CD14-positive monocyte (primary cell): Measurements from ENCODE around the gene FOXN1. TPM values are rescaled to one million over a fixed set of nuclear protein-coding genes. Genes with fewer than 3 reads are reported as not detected.

Experiments used
- DNase-seq, 3 donors: peaks; one replicate each; pipeline ENCODE4 v3.0.0-alpha.2; 2011 to 2022
- H2AFZ ChIP-seq: 2 replicates; pipeline ENCODE4 v1.6.0; 2012; ENCODE audit warnings: mild to moderate bottlenecking, low read depth, low read length, inconsistent platforms; ENCODE audit not compliant: insufficient read depth, poor library complexity, severe bottlenecking
- H3K27ac ChIP-seq, 2 donors: 1 replicate in 1 of 2; 2 replicates in 1 of 2; pipeline ENCODE4 v1.5.1; 2012 to 2013; ENCODE audit warnings: low read length in 2 of 2, control low read depth in 1 of 2, inconsistent platforms in 1 of 2, low read depth in 1 of 2, mild to moderate bottlenecking in 1 of 2
- H3K27me3 ChIP-seq, 2 donors: one replicate each; pipeline versions ENCODE4 v1.6.0 to v1.6.1; 2011 to 2013; ENCODE audit warnings: low read length in 2 of 2; ENCODE audit not compliant: control insufficient read depth in 2 of 2, insufficient read depth in 2 of 2
- H3K36me3 ChIP-seq, 2 donors: replicated peaks in 1 of 2; 1 replicate in 1 of 2; 2 replicates in 1 of 2; pipeline versions ENCODE4 v1.5.1 to v1.6.1; 2012 to 2013; ENCODE audit warnings: low read length in 2 of 2, control low read depth in 1 of 2, inconsistent platforms in 1 of 2, mild to moderate bottlenecking in 1 of 2; ENCODE audit not compliant: insufficient read depth in 2 of 2, control insufficient read depth in 1 of 2
- H3K4me1 ChIP-seq, 2 donors: 1 replicate in 1 of 2; 2 replicates in 1 of 2; pipeline versions ENCODE4 v1.5.1 to v1.6.1; 2012 to 2013; ENCODE audit warnings: low read length in 2 of 2, control low read depth in 1 of 2, inconsistent platforms in 1 of 2, mild to moderate bottlenecking in 1 of 2, moderate library complexity in 1 of 2; ENCODE audit not compliant: insufficient read depth in 2 of 2, control insufficient read depth in 1 of 2
- H3K4me2 ChIP-seq: replicated peaks from 2 replicates; pipeline ENCODE3; 2012; ENCODE audit warnings: low read length, moderate library complexity, mild to moderate bottlenecking; ENCODE audit not compliant: poor library complexity, severe bottlenecking; ENCODE audit errors: extremely low read depth
- H3K4me3 ChIP-seq, 3 experiments: fragments of 200-600 bp in 1 of 3; sonication (generic) in 1 of 3; replicated peaks in 1 of 3; 1 replicate in 2 of 3; 2 replicates in 1 of 3; pipeline ENCODE4 v1.5.1; 2011 to 2013; ENCODE audit warnings: low read length in 3 of 3, mild to moderate bottlenecking in 3 of 3, control low read depth in 2 of 3, low read depth in 2 of 3, inconsistent platforms in 1 of 3, moderate library complexity in 1 of 3
- H3K79me2 ChIP-seq: 2 replicates; pipeline ENCODE4 v1.6.0; 2012; ENCODE audit warnings: mild to moderate bottlenecking, control low read depth, inconsistent platforms, low read length, moderate library complexity; ENCODE audit not compliant: insufficient read depth
- H3K9ac ChIP-seq: 2 replicates; pipeline ENCODE4 v1.6.0; 2017; ENCODE audit warnings: low read length, mild to moderate bottlenecking; ENCODE audit not compliant: insufficient read depth, poor library complexity, severe bottlenecking
- H3K9me3 ChIP-seq, 2 donors: replicated peaks in 1 of 2; 1 replicate in 1 of 2; 2 replicates in 1 of 2; pipeline versions ENCODE4 v1.5.1 to v1.6.1; 2012 to 2013; ENCODE audit warnings: low read length in 2 of 2, control low read depth in 1 of 2; ENCODE audit not compliant: control insufficient read depth in 1 of 2, insufficient read depth in 1 of 2
- H4K20me1 ChIP-seq: 2 replicates; pipeline ENCODE4 v1.6.0; 2012; ENCODE audit warnings: mild to moderate bottlenecking, low read length, control low read depth, moderate library complexity; ENCODE audit not compliant: insufficient read depth
- H3K27ac Mint-ChIP-seq, 7 donors: one replicate each; pipeline ENCODE4 v1.8.0; 2020; ENCODE audit warnings: mild to moderate bottlenecking in 7 of 7, mixed read lengths in 7 of 7, moderate library complexity in 6 of 7, inconsistent platforms in 2 of 7
- H3K27me3 Mint-ChIP-seq, 3 donors: one replicate each; pipeline ENCODE4 v1.8.0; 2021 to 2022; ENCODE audit warnings: low read depth in 3 of 3, mild to moderate bottlenecking in 3 of 3, mixed read lengths in 3 of 3, moderate library complexity in 3 of 3, inconsistent platforms in 1 of 3
- H3K36me3 Mint-ChIP-seq, 2 donors: one replicate each; pipeline ENCODE4 v1.8.0; 2020; ENCODE audit warnings: mixed read lengths in 2 of 2, inconsistent platforms in 1 of 2, mild to moderate bottlenecking in 1 of 2
- H3K4me1 Mint-ChIP-seq: one replicate; pipeline ENCODE4 v1.8.0; 2020; ENCODE audit warnings: mild to moderate bottlenecking, mixed read lengths
- H3K4me3 Mint-ChIP-seq, 2 donors: one replicate each; pipeline ENCODE4 v1.8.0; 2020; ENCODE audit warnings: mild to moderate bottlenecking in 2 of 2, mixed read lengths in 2 of 2, moderate library complexity in 1 of 2
- H3K9me3 Mint-ChIP-seq, 7 donors: one replicate each; pipeline ENCODE4 v1.8.0; 2020 to 2022; ENCODE audit warnings: mixed read lengths in 7 of 7, mild to moderate bottlenecking in 6 of 7, moderate library complexity in 6 of 7, inconsistent platforms in 2 of 7
- CTCF ChIP-seq: fragments of 200-600 bp; IDR thresholded peaks from one replicate; pipeline ENCODE4 v1.8.0; 2022; ENCODE audit warnings: antibody characterized with exemption, mild to moderate bottlenecking
- WGBS: methylation state at CpG from one replicate; pipeline ENCODE4 v1.1.5; 2013; ENCODE audit warnings: missing lambda C conversion rate; ENCODE audit not compliant: insufficient coverage; 5-methylcytosine and 5-hydroxymethylcytosine counted together
- intact Hi-C, 2 donors: fragments of 100-400 bp; cut with micrococcal nuclease; formaldehyde crosslinking; loops; one replicate each; pipeline versions ENCODE4 v1.15.0 to v1.15.1; 2023
- polyA plus RNA-seq, 3 donors: library from polyadenylated mRNA; depleted of rRNA in 1 of 3; unstranded in 2 of 3; stranded (reverse) in 1 of 3; fragments of 300-500 nt in 2 of 3; fragments of >200 nt in 1 of 3; fragmentation: Illumina TruSeq in 2 of 3; gene quantifications; 1 replicate in 2 of 3; 2 replicates in 1 of 3; pipeline ENCODE4 v1.2.3, GENCODE V29; 2012 to 2021

The FOXN1 gene
- polyA plus RNA-seq, 3 donors = not detected

GRCh38 chr17:28468781-28469180, 37.4 kb upstream of the FOXN1 start:
- no peaks in the 10 kb centered on the region for H3K9me3 ChIP-seq
- H3K4me3 Mint-ChIP-seq = peak overlapping the region in 1 of 2 donors; percentile 62
- no peaks in the 10 kb centered on the region for H3K9me3 Mint-ChIP-seq
- no peaks in the 10 kb centered on the region for H3K27me3 ChIP-seq
- no peaks in the 10 kb centered on the region for H3K36me3 Mint-ChIP-seq
- peaks cover 3 to 4% (median 4%) of the 10 kb centered on the region in 3 donors for H3K27me3 Mint-ChIP-seq
- DNase-seq = no peak
- H3K4me3 ChIP-seq = peak overlapping the region in 1 of 3 experiments; percentile 20
- no peaks in the 10 kb centered on the region for H3K79me2 ChIP-seq
- no peak overlapping the region for H3K27ac Mint-ChIP-seq
- H3K4me1 Mint-ChIP-seq = peaks cover 69% of the 10 kb centered on the region
- intact Hi-C loops = no loop called here
- H3K9ac ChIP-seq = no peak overlapping the region
- no peak for TF ChIP-seq CTCF
- no peak overlapping the region for H2AFZ ChIP-seq
- H3K4me1 ChIP-seq = peaks cover 50 to 58% of the 10 kb centered on the region in 2 donors
- H3K27ac ChIP-seq = no peak overlapping the region
- H3K4me2 ChIP-seq = peak overlapping the region; percentile 17
- no peaks in the 10 kb centered on the region for H3K36me3 ChIP-seq
- H4K20me1 ChIP-seq = no peaks in the 10 kb centered on the region

DNA sequence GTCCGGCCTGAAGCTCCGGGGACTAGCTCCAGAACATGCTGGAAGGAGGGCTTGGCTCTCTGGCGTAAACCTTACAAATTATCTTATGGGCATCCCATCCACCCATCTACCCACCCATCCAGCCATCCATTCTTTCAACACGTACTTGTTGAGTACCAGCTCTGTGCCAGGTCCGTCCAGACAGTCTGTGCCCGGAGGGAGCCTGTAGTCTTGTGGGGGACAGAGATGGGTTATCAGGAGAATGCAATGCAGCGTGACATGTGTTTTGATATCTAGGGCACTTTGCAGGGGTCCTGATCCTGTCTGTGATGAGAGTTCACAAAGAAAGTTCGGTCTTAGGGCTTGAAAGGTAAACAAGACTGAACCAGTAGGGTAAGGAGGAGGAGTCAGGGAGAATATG, 36.8 kb upstream of the FOXN1 start:
- H4K20me1 ChIP-seq = no peaks in the 10 kb centered on the region
- Mint-ChIP-seq H3K4me1 (peaks cover 69% of the 10 kb centered on the region), H3K27ac (peak overlapping the region in 1 of 7 donors; percentile 33), H3K9me3 (no peaks in the 10 kb centered on the region), H3K36me3 (no peaks in the 10 kb centered on the region), H3K27me3 (peaks cover 3 to 4% (median 4%) of the 10 kb centered on the region in 3 donors), H3K4me3 (no peak overlapping the region)
- intact Hi-C loops = no loop called here
- TF ChIP-seq CTCF = no peak
- WGBS = 100% methylated on average over 2 of the region's 8 CpGs
- H3K27me3 ChIP-seq = no peaks in the 10 kb centered on the region
- peak overlapping the region; percentile 11 for H2AFZ ChIP-seq
- H3K27ac ChIP-seq = no peak overlapping the region
- H3K4me2 ChIP-seq = no peak overlapping the region
- no peaks in the 10 kb centered on the region for H3K9me3 ChIP-seq
- H3K36me3 ChIP-seq = no peaks in the 10 kb centered on the region
- H3K79me2 ChIP-seq = no peaks in the 10 kb centered on the region
- no peak for DNase-seq
- H3K9ac ChIP-seq = no peak overlapping the region
- no peak overlapping the region for H3K4me3 ChIP-seq
- peaks cover 50 to 58% of the 10 kb centered on the region in 2 donors for H3K4me1 ChIP-seq
